K562 (cell line): ENCODE data around the gene GJC2. TPM values are rescaled to one million over a fixed set of nuclear protein-coding genes. Genes with fewer than 3 reads are reported as not detected.

Experiments
- ARID4B ChIP-seq: sonication (generic); formaldehyde crosslinking; IDR thresholded peaks from 2 replicates; pipeline ENCODE4 v1.8.0; 2022; ENCODE audit warnings: mild to moderate bottlenecking, missing genetic modification reagents
- FOXJ2 ChIP-seq: fragments of 200-800 bp; sonication (Bioruptor generic); IDR thresholded peaks from 2 replicates; pipeline ENCODE4 v1.6.1; 2016; ENCODE audit warnings: missing genetic modification characterization, missing compliant biosample characterization
- GABPA ChIP-seq: fragments of 200-800 bp; sonication (Bioruptor generic); conservative IDR thresholded peaks from 2 replicates; pipeline ENCODE4 v1.6.1; 2016; ENCODE audit warnings: low read depth, missing genetic modification characterization, missing compliant biosample characterization
- MEIS2 ChIP-seq: fragments of 450-650 bp; IDR thresholded peaks from 2 replicates; pipeline ENCODE4 v1.6.1; 2014; ENCODE audit warnings: mild to moderate bottlenecking; ENCODE audit not compliant: partially characterized antibody
- MXI1 ChIP-seq: IDR thresholded peaks from 2 replicates; pipeline ENCODE4 v1.6.1; 2011; ENCODE audit warnings: low read depth, mild to moderate bottlenecking, improper control_type of control experiment, low read length
- NBN ChIP-seq: fragments of 450-650 bp; IDR thresholded peaks from 2 replicates; pipeline ENCODE4 v1.6.1; 2016; ENCODE audit warnings: low read depth, mild to moderate bottlenecking
- NFIX ChIP-seq: fragments of 250-450 bp; sonication (Bioruptor Pico); IDR thresholded peaks from 2 replicates; pipeline ENCODE4 v1.4.0; 2020; ENCODE audit warnings: low read depth, mild to moderate bottlenecking, moderate library complexity
- PML ChIP-seq: IDR thresholded peaks from 2 replicates; pipeline ENCODE4 v1.6.1; 2012; ENCODE audit warnings: low read length, inconsistent platforms
- RAD51 ChIP-seq: fragments of 450-650 bp; IDR thresholded peaks from 2 replicates; pipeline ENCODE4 v1.7.1; 2016; ENCODE audit warnings: low read depth, mild to moderate bottlenecking, borderline replicate concordance
- RB1 ChIP-seq: fragments of 450-650 bp; IDR thresholded peaks from 2 replicates; pipeline ENCODE4 v1.6.1; 2017; ENCODE audit warnings: low read depth, mild to moderate bottlenecking
- RFX7 ChIP-seq: fragments of 250-450 bp; sonication (Bioruptor Pico); IDR thresholded peaks from 2 replicates; pipeline ENCODE4 v1.5.1; 2021; ENCODE audit warnings: mild to moderate bottlenecking
- SAFB ChIP-seq: fragments of 200-400 bp; formaldehyde crosslinking; IDR thresholded peaks from 2 replicates; pipeline ENCODE4 v1.6.1; 2017; ENCODE audit warnings: low read depth, low read length, borderline replicate concordance
- SPI1 ChIP-seq: IDR thresholded peaks from 2 replicates; pipeline ENCODE4 v1.6.1; 2011; ENCODE audit warnings: low read depth, low read length, control low read depth, borderline replicate concordance
- STAG1 ChIP-seq: sonication (generic); formaldehyde crosslinking; IDR thresholded peaks from 2 replicates; pipeline ENCODE4 v1.5.0; 2020; ENCODE audit warnings: missing genetic modification reagents, borderline replicate concordance
- TEAD4 ChIP-seq, 2 experiments: sonication (generic) in 1 of 2; formaldehyde crosslinking in 1 of 2; IDR thresholded peaks; 2 replicates each; pipeline versions ENCODE4 v1.6.1 to v1.8.0; 2012 to 2022; ENCODE audit warnings: borderline replicate concordance in 1 of 2, inconsistent platforms in 1 of 2, low read length in 1 of 2, mild to moderate bottlenecking in 1 of 2, missing genetic modification reagents in 1 of 2
- ZNF121 ChIP-seq: sonication (generic); formaldehyde crosslinking; conservative IDR thresholded peaks from 2 replicates; pipeline ENCODE4 v1.8.0; 2022; ENCODE audit warnings: missing genetic modification reagents
- ZNF695 ChIP-seq: fragments of 450-650 bp; formaldehyde crosslinking; IDR thresholded peaks from 2 replicates; pipeline ENCODE4 v1.4.0; 2020; ENCODE audit warnings: mild to moderate bottlenecking, moderate library complexity
- ZNF717 ChIP-seq: fragments of 250-450 bp; sonication (Bioruptor Pico); IDR thresholded peaks from 2 replicates; pipeline ENCODE4 v1.5.0; 2021
- ZNF766 ChIP-seq: fragments of 200-800 bp; sonication (Bioruptor generic); conservative IDR thresholded peaks from 2 replicates; pipeline ENCODE4 v1.6.1; 2016; ENCODE audit warnings: missing genetic modification characterization, missing compliant biosample characterization
- ZSCAN29 ChIP-seq: fragments of 450-650 bp; IDR thresholded peaks from 2 replicates; pipeline ENCODE4 v1.6.1; 2017
- polyA plus RNA-seq, 8 experiments: library from polyadenylated mRNA; depleted of rRNA in 4 of 8; stranded (reverse) in 5 of 8; unstranded in 3 of 8; fragments of >200 nt; fragmentation: Nextera tagmentation in 2 of 8; fragmentation: Illumina TruSeq in 1 of 8; extraction: Ambion mirVana in 2 of 8; extraction: Trizol in 1 of 8; gene quantifications; 2 replicates each; pipeline versions ENCODE4 v1.2.1 to v1.2.3, GENCODE V29; 2011 to 2014; ENCODE audit warnings: inconsistent platforms in 1 of 8, missing spikeins in 1 of 8
- total RNA-seq, 7 experiments: library from RNA; depleted of rRNA in 6 of 7; stranded (reverse); fragments of >200 nt in 6 of 7; fragmentation: Illumina TruSeq in 2 of 7; extraction: Trizol in 2 of 7; gene quantifications; 2 replicates each; pipeline versions ENCODE4 v1.2.1 to v1.2.3, GENCODE V29; 2011 to 2021; ENCODE audit warnings: low replicate concordance in 1 of 7
- TF ChIP-seq, protein P1 (sequence below): fragments of 450-650 bp; formaldehyde crosslinking; IDR thresholded peaks from 2 replicates; pipeline ENCODE4 v1.4.0; 2020; ENCODE audit warnings: mild to moderate bottlenecking
- TF ChIP-seq, protein P2 (sequence below): conservative IDR thresholded peaks from 2 replicates; pipeline ENCODE4 v1.6.1; 2011; ENCODE audit warnings: low read depth, mild to moderate bottlenecking, low read length; ENCODE audit not compliant: control insufficient read depth

Gene GJC2
- total and polyA plus RNA-seq, 9 of the 15 experiments (the other 6 are each of a cell fraction or from before 2014, with no cell fraction given) = 0.03 to 0.62 (median 0.11) TPM; not detected in 2

GRCh38 chr1:228139931-228140723 lies 9.6 kb upstream of the GJC2 start, which contains the start of gene GUK1 (continued):
- TF ChIP-seq ARID4B (CRISPR knock-in tag) (peak; percentile 81), SPI1 (peak; percentile 24; the same call in 1 of the 2 replicates), GABPA (peak; percentile 93), MXI1 (peak; percentile 56; the same call in 1 of the 2 replicates), ZNF766 (CRISPR knock-in tag) (no peak), PML (0 out of 2 replicates have a peak, but pooled peaks have one; percentile 48), SAFB (peak; percentile 31; the same call in 1 of the 2 replicates), NFIX (no peak), RFX7 (CRISPR knock-in tag) (no peak), STAG1 (no peak; the same call in 1 of the 2 replicates), ZNF695 (CRISPR knock-in tag) (no peak), ZSCAN29 (0 out of 2 replicates have a peak, but pooled peaks have one; percentile 38), NBN (peak; percentile 82), FOXJ2 (no peak), RAD51 (no peak), ZNF717 (CRISPR knock-in tag) (0 out of 2 replicates have a peak, but pooled peaks have one; percentile 49), ZNF121 (no peak), RB1 (peak; percentile 69; the same call in 1 of the 2 replicates), TEAD4 (IDR thresholded peaks at IDR 0.05; ENCODE audit: low read length) (0 out of 2 replicates have a peak, but pooled peaks have one; percentile 8), TEAD4 (CRISPR knock-in tag; IDR thresholded peaks at IDR 0.05; ENCODE audit: borderline replicate concordance) (no peak), MEIS2 (peak; percentile 96)
- TF ChIP-seq, protein P1, sequence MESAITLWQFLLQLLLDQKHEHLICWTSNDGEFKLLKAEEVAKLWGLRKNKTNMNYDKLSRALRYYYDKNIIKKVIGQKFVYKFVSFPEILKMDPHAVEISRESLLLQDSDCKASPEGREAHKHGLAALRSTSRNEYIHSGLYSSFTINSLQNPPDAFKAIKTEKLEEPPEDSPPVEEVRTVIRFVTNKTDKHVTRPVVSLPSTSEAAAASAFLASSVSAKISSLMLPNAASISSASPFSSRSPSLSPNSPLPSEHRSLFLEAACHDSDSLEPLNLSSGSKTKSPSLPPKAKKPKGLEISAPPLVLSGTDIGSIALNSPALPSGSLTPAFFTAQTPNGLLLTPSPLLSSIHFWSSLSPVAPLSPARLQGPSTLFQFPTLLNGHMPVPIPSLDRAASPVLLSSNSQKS (CRISPR knock-in tag) = no peak
- TF ChIP-seq, protein P2, sequence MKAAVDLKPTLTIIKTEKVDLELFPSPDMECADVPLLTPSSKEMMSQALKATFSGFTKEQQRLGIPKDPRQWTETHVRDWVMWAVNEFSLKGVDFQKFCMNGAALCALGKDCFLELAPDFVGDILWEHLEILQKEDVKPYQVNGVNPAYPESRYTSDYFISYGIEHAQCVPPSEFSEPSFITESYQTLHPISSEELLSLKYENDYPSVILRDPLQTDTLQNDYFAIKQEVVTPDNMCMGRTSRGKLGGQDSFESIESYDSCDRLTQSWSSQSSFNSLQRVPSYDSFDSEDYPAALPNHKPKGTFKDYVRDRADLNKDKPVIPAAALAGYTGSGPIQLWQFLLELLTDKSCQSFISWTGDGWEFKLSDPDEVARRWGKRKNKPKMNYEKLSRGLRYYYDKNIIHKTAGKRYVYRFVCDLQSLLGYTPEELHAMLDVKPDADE = peak; percentile 93
